K562 (cell line): ENCODE results near the gene CCDC32. TPM values are rescaled to one million over a fixed set of nuclear protein-coding genes. Genes with fewer than 3 reads are reported as not detected.

ENCODE experiments used
- ARID2 ChIP-seq: fragments of 450-650 bp; IDR thresholded peaks from 2 replicates; pipeline ENCODE4 v1.6.1; 2017; ENCODE audit warnings: antibody characterized with exemption, mild to moderate bottlenecking
- BACH1 ChIP-seq: fragments of 200-800 bp; sonication (Bioruptor generic); IDR thresholded peaks from 2 replicates; pipeline ENCODE4 v1.6.1; 2016; ENCODE audit warnings: missing genetic modification characterization, missing compliant biosample characterization
- DPF2 ChIP-seq: fragments of 450-650 bp; IDR thresholded peaks from 2 replicates; pipeline ENCODE4 v1.6.1; 2016
- HDAC1 ChIP-seq, 2 experiments: fragments of 450-650 bp; IDR thresholded peaks; 2 replicates each; pipeline ENCODE4 v1.6.1; 2016 to 2017; ENCODE audit warnings: inconsistent platforms in 1 of 2, mild to moderate bottlenecking in 1 of 2, moderate library complexity in 1 of 2
- HDAC2 ChIP-seq: fragments of 450-650 bp; IDR thresholded peaks from 2 replicates; pipeline ENCODE4 v1.6.1; 2016; ENCODE audit warnings: mild to moderate bottlenecking
- MAZ ChIP-seq, 2 experiments: fragments of 450-650 bp in 1 of 2; sonication (generic) in 1 of 2; formaldehyde crosslinking; IDR thresholded peaks in 1 of 2; conservative IDR thresholded peaks in 1 of 2; 2 replicates each; pipeline versions ENCODE4 v1.4.0 to v1.5.0; 2020; ENCODE audit warnings: mild to moderate bottlenecking in 1 of 2, missing genetic modification reagents in 1 of 2
- RBBP5 ChIP-seq: fragments of 200-600 bp; sonication (generic); IDR thresholded peaks from 2 replicates; pipeline ENCODE4 v1.6.1; 2012; ENCODE audit warnings: borderline replicate concordance, mild to moderate bottlenecking, low read length, control low read depth, inconsistent platforms; ENCODE audit not compliant: insufficient read depth, poor library complexity, severe bottlenecking
- RBFOX2 ChIP-seq: fragments of 200-400 bp; formaldehyde crosslinking; IDR thresholded peaks from 2 replicates; pipeline ENCODE4 v1.6.1; 2017; ENCODE audit warnings: low read depth, mild to moderate bottlenecking, low read length, moderate library complexity
- RCOR1 ChIP-seq, 2 experiments: IDR thresholded peaks; 2 replicates each; pipeline ENCODE4 v1.6.1; 2012; ENCODE audit warnings: low read depth in 2 of 2, low read length in 2 of 2, borderline replicate concordance in 1 of 2, improper control_type of control experiment in 1 of 2
- RFX5 ChIP-seq: IDR thresholded peaks from 2 replicates; pipeline ENCODE4 v1.6.1; 2011; ENCODE audit warnings: low read depth, mild to moderate bottlenecking, improper control_type of control experiment, low read length
- SIN3A ChIP-seq, 2 experiments: fragments of 150-350 bp in 1 of 2; IDR thresholded peaks; 2 replicates each; pipeline ENCODE4 v1.6.1; 2011 to 2016; ENCODE audit warnings: borderline replicate concordance in 2 of 2, low read depth in 2 of 2, low read length in 2 of 2, mild to moderate bottlenecking in 2 of 2, moderate library complexity in 2 of 2; ENCODE audit not compliant: control insufficient read depth in 1 of 2
- SMARCE1 ChIP-seq: fragments of 450-650 bp; IDR thresholded peaks from 2 replicates; pipeline ENCODE4 v1.7.1; 2016; ENCODE audit warnings: mild to moderate bottlenecking
- ZC3H8 ChIP-seq: fragments of 450-650 bp; IDR thresholded peaks from 2 replicates; pipeline ENCODE4 v1.6.1; 2017
- ZFX ChIP-seq: sonication (generic); formaldehyde crosslinking; IDR thresholded peaks from 2 replicates; pipeline ENCODE4 v1.8.0; 2022; ENCODE audit warnings: mild to moderate bottlenecking, missing genetic modification reagents, moderate library complexity
- ZNF717 ChIP-seq: fragments of 250-450 bp; sonication (Bioruptor Pico); IDR thresholded peaks from 2 replicates; pipeline ENCODE4 v1.5.0; 2021
- polyA plus RNA-seq, 8 experiments: library from polyadenylated mRNA; depleted of rRNA in 4 of 8; stranded (reverse) in 5 of 8; unstranded in 3 of 8; fragments of >200 nt; fragmentation: Nextera tagmentation in 2 of 8; fragmentation: Illumina TruSeq in 1 of 8; extraction: Ambion mirVana in 2 of 8; extraction: Trizol in 1 of 8; gene quantifications; 2 replicates each; pipeline versions ENCODE4 v1.2.1 to v1.2.3, GENCODE V29; 2011 to 2014; ENCODE audit warnings: inconsistent platforms in 1 of 8, missing spikeins in 1 of 8
- total RNA-seq, 7 experiments: library from RNA; depleted of rRNA in 6 of 7; stranded (reverse); fragments of >200 nt in 6 of 7; fragmentation: Illumina TruSeq in 2 of 7; extraction: Trizol in 2 of 7; gene quantifications; 2 replicates each; pipeline versions ENCODE4 v1.2.1 to v1.2.3, GENCODE V29; 2011 to 2021; ENCODE audit warnings: low replicate concordance in 1 of 7
- TF ChIP-seq, protein P1 (sequence below), 3 experiments: fragments of 200-800 bp in 1 of 3; fragments of 250-450 bp in 1 of 3; fragments of 450-650 bp in 1 of 3; sonication (Bioruptor Pico) in 1 of 3; sonication (Bioruptor generic) in 1 of 3; formaldehyde crosslinking in 1 of 3; IDR thresholded peaks; 2 replicates each; pipeline versions ENCODE4 v1.6.1 to v1.8.0; 2016 to 2022; ENCODE audit warnings: mild to moderate bottlenecking in 2 of 3, missing genetic modification characterization in 2 of 3, missing compliant biosample characterization in 1 of 3, moderate library complexity in 1 of 3
- TF ChIP-seq, protein P2 (sequence below): IDR thresholded peaks from 3 replicates; pipeline ENCODE4 v1.6.1; 2011; ENCODE audit warnings: borderline replicate concordance, mild to moderate bottlenecking, moderate library complexity; ENCODE audit not compliant: insufficient read length; ENCODE audit errors: extremely low read depth
- TF ChIP-seq, protein P3 (sequence below), 3 experiments: fragments of 200-800 bp in 1 of 3; sonication (Bioruptor generic) in 1 of 3; sonication (generic) in 1 of 3; formaldehyde crosslinking in 1 of 3; IDR thresholded peaks; 2 replicates each; pipeline versions ENCODE4 v1.6.1 to v1.8.0; 2016 to 2022; ENCODE audit warnings: mild to moderate bottlenecking in 2 of 3, missing compliant biosample characterization in 2 of 3, missing genetic modification characterization in 2 of 3, missing genetic modification reagents in 1 of 3
- TF ChIP-seq, protein P4 (sequence below): fragments of 250-450 bp; sonication (Bioruptor Pico); IDR thresholded peaks from 2 replicates; pipeline ENCODE4 v1.6.1; 2021; ENCODE audit warnings: mild to moderate bottlenecking

Gene CCDC32
- total and polyA plus RNA-seq, 9 of the 15 experiments (the other 6 are each of a cell fraction or from before 2014, with no cell fraction given) = 22.2 to 94.8 (median 37.1) TPM

DNA sequence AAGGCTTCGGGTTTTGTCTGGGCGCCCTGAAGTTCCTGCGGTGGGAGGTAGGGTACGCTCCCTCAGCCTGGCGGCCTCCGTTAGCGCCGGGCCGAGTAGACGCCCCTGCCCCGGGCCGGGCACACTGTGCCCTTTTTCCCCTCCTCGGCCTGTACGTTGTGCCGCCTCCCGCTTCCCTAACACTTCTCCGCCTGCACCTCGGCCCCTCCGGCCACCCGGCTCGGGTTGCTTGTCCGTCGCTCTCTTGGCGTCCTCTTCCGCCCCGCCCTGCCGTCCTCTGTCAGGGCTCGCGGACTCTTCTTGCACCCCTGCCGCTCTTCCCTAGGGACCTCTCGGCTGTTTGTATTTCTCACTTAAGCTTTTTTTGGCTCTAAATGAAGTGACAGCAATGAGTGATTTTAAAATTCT is 29.6 kb upstream of the CCDC32 start (continued):
- TF ChIP-seq, protein P1, sequence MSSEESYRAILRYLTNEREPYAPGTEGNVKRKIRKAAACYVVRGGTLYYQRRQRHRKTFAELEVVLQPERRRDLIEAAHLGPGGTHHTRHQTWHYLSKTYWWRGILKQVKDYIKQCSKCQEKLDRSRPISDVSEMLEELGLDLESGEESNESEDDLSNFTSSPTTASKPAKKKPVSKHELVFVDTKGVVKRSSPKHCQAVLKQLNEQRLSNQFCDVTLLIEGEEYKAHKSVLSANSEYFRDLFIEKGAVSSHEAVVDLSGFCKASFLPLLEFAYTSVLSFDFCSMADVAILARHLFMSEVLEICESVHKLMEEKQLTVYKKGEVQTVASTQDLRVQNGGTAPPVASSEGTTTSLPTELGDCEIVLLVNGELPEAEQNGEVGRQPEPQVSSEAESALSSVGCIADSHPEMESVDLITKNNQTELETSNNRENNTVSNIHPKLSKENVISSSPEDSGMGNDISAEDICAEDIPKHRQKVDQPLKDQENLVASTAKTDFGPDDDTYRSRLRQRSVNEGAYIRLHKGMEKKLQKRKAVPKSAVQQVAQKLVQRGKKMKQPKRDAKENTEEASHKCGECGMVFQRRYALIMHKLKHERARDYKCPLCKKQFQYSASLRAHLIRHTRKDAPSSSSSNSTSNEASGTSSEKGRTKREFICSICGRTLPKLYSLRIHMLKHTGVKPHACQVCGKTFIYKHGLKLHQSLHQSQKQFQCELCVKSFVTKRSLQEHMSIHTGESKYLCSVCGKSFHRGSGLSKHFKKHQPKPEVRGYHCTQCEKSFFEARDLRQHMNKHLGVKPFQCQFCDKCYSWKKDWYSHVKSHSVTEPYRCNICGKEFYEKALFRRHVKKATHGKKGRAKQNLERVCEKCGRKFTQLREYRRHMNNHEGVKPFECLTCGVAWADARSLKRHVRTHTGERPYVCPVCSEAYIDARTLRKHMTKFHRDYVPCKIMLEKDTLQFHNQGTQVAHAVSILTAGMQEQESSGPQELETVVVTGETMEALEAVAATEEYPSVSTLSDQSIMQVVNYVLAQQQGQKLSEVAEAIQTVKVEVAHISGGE (CRISPR knock-in tag; IDR thresholded peaks at IDR 0.05) = peak in 1 of 3 experiments; percentile 91; a peak in 2 of 6 replicates
- peak; percentile 77 for TF ChIP-seq ZFX (CRISPR knock-in tag)
- peak; percentile 97 for TF ChIP-seq RBBP5
- TF ChIP-seq BACH1 = no peak
- TF ChIP-seq, protein P2, sequence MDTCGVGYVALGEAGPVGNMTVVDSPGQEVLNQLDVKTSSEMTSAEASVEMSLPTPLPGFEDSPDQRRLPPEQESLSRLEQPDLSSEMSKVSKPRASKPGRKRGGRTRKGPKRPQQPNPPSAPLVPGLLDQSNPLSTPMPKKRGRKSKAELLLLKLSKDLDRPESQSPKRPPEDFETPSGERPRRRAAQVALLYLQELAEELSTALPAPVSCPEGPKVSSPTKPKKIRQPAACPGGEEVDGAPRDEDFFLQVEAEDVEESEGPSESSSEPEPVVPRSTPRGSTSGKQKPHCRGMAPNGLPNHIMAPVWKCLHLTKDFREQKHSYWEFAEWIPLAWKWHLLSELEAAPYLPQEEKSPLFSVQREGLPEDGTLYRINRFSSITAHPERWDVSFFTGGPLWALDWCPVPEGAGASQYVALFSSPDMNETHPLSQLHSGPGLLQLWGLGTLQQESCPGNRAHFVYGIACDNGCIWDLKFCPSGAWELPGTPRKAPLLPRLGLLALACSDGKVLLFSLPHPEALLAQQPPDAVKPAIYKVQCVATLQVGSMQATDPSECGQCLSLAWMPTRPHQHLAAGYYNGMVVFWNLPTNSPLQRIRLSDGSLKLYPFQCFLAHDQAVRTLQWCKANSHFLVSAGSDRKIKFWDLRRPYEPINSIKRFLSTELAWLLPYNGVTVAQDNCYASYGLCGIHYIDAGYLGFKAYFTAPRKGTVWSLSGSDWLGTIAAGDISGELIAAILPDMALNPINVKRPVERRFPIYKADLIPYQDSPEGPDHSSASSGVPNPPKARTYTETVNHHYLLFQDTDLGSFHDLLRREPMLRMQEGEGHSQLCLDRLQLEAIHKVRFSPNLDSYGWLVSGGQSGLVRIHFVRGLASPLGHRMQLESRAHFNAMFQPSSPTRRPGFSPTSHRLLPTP = peak; percentile 1
- TF ChIP-seq HDAC2 = 0 out of 2 replicates have a peak, but pooled peaks have one; percentile 14
- no peak for TF ChIP-seq ZC3H8
- no peak for TF ChIP-seq ZNF717 (CRISPR knock-in tag)
- peak; percentile 88 for TF ChIP-seq RBFOX2
- peak in 1 of 2 experiments; percentile 76; a peak in 1 of 4 replicates for TF ChIP-seq MAZ (CRISPR knock-in tag; conservative IDR thresholded peaks at IDR 0.05 in 1 of 2, IDR thresholded peaks at IDR 0.05 in 1 of 2)
- 0 out of 2 replicates have a peak, but pooled peaks have one; percentile 41 for TF ChIP-seq SMARCE1
- no peak for TF ChIP-seq RCOR1 (IDR thresholded peaks at IDR 0.05; ENCODE audit: borderline replicate concordance in 1 of 2, low read depth in 2 of 2, low read length in 2 of 2)
- no peak for TF ChIP-seq RFX5
- TF ChIP-seq, protein P3, sequence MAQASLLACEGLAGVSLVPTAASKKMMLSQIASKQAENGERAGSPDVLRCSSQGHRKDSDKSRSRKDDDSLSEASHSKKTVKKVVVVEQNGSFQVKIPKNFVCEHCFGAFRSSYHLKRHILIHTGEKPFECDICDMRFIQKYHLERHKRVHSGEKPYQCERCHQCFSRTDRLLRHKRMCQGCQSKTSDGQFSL (CRISPR knock-in tag; IDR thresholded peaks at IDR 0.05) = no peak
- TF ChIP-seq, protein P3 (tag; IDR thresholded peaks at IDR 0.05) = no peak
- peak; percentile 69 to 76; a peak in 1 of 4 replicates for TF ChIP-seq SIN3A (IDR thresholded peaks at IDR 0.05; ENCODE audit: borderline replicate concordance in 2 of 2, control insufficient read depth in 1 of 2, low read depth in 2 of 2, low read length in 2 of 2)
- TF ChIP-seq, protein P4, sequence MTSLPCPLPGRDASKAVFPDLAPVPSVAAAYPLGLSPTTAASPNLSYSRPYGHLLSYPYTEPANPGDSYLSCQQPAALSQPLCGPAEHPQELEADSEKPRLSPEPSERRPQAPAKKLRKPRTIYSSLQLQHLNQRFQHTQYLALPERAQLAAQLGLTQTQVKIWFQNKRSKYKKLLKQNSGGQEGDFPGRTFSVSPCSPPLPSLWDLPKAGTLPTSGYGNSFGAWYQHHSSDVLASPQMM (CRISPR knock-in tag) = no peak
- TF ChIP-seq ARID2 = no peak
- TF ChIP-seq HDAC1 (IDR thresholded peaks at IDR 0.05) = peak in 1 of 2 experiments; percentile 69; a peak in 1 of 4 replicates
- TF ChIP-seq DPF2 = no peak
